COLO668 (cell line): ENCODE measurements around the gene FOXP1.

Experiments used
- DNase-seq: peaks from one replicate; lab custom pipeline; 2025; ENCODE audit not compliant: unreplicated experiment; lab: John Stamatoyannopoulos, UW

FOXP1 gene

GRCh38 chr3:71247958-71248335 is 335.6 kb downstream of the FOXP1 start:
- no peak for DNase-seq

GRCh38 chr3:71247221-71247957 is 336.1 kb downstream of the FOXP1 start:
- no peak for DNase-seq

- DNase-seq, result no peak
Observed at GRCh38 chr3:71245971-71246880, 337.3 kb downstream of the FOXP1 start.

GRCh38 chr3:71244826-71245488 is 338.6 kb downstream of the FOXP1 start:
- no peak for DNase-seq

- DNase-seq, result no peak
Observed at GRCh38 chr3:71244153-71244825, 339.2 kb downstream of the FOXP1 start.

GRCh38 chr3:71243229-71243628 is 340.3 kb downstream of the FOXP1 start:
- DNase-seq, result no peak

GRCh38 chr3:71241981-71242560 is 341.5 kb downstream of the FOXP1 start:
- DNase-seq, result no peak

- DNase-seq, result no peak
Observed at GRCh38 chr3:71241246-71241901, 342.2 kb downstream of the FOXP1 start.

GRCh38 chr3:71240034-71240433 is 343.5 kb downstream of the FOXP1 start:
- DNase-seq, result no peak

- no peak for DNase-seq
Observed at GRCh38 chr3:71238355-71238757, 345.2 kb downstream of the FOXP1 start.

GRCh38 chr3:71237672-71238071 is 345.9 kb downstream of the FOXP1 start:
- DNase-seq, result no peak

- no peak for DNase-seq
Observed at GRCh38 chr3:71235846-71236245, 347.7 kb downstream of the FOXP1 start.

GRCh38 chr3:71232895-71233294 is 350.6 kb downstream of the FOXP1 start:
- no peak for DNase-seq

- no peak for DNase-seq
Observed at GRCh38 chr3:71232175-71232679, 351.3 kb downstream of the FOXP1 start.

GRCh38 chr3:71231680-71232079 is 351.8 kb downstream of the FOXP1 start:
- no peak for DNase-seq

- DNase-seq, result no peak
Observed at GRCh38 chr3:71229905-71230657, 353.4 kb downstream of the FOXP1 start.

GRCh38 chr3:71228156-71228866 is 355.2 kb downstream of the FOXP1 start:
- no peak for DNase-seq

- no peak for DNase-seq
Observed at GRCh38 chr3:71227270-71227661, 356.3 kb downstream of the FOXP1 start.
